Measurements from ENCODE around the gene PDE3B.

DNA sequence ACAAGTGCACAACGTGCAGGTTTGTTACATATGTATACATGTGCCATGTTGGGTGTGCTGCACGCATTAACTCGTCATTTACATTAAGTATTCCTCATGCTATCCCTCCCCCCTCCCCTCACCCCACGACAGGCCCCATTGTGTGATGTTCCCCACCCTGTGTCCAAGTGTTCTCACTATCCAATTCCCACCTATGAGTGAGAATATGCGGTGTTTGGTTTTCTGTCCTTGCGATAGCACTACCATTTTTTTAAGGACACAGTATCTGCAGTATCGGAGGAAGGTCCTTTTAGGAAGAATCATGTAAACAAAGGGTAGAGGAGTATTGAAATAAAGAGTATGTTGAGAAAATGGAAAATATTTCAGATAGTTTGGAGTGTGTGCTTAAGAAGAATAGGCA is 25.9 kb downstream of the PDE3B start:
- TF ChIP-seq ZFX (IDR thresholded peaks at IDR 0.05): no peak
- TF ChIP-seq CTCF (conservative IDR thresholded peaks at IDR 0.05): no peak
